CD8-positive, alpha-beta memory T cell (primary cell): ENCODE measurements around the gene SHLD2. TPM values are rescaled to one million over a fixed set of nuclear protein-coding genes. Genes with fewer than 3 reads are reported as not detected.
"Not testable (repeated sequence)": the region's sequence is repeated elsewhere in the genome, so short reads cannot be mapped to it uniquely, and the experiment has no call there.

Source experiments
- CTCF ChIA-PET: fragments of 350-600 bp; sonication (Branson Sonifier 250); formaldehyde crosslinking; loops from one replicate; lab custom pipeline; 2021; ENCODE audit warnings: antibody characterized with exemption; lab: Charles Lee
- POLR2A ChIA-PET: fragments of 350-600 bp; sonication (Branson Sonifier 250); formaldehyde crosslinking; loops from one replicate; lab custom pipeline; 2021; ENCODE audit warnings: antibody characterized with exemption; lab: Charles Lee
- DNase-seq, 5 donors: peaks; one replicate each; pipeline versions ENCODE4 v3.0.0 to v3.0.0-alpha.2; 2020 to 2022; ENCODE audit warnings: mixed read lengths in 1 of 5
- H3K27ac ChIP-seq: one replicate; pipeline ENCODE4 v1.7.0; 2013; ENCODE audit warnings: low read depth, mild to moderate bottlenecking, low read length, moderate library complexity
- H3K27me3 ChIP-seq: 2 replicates; pipeline ENCODE4 v1.7.0; 2013; ENCODE audit warnings: low read length, mild to moderate bottlenecking; ENCODE audit not compliant: insufficient read depth, poor library complexity, severe bottlenecking
- H3K36me3 ChIP-seq: 2 replicates; pipeline ENCODE4 v1.7.0; 2013; ENCODE audit warnings: mild to moderate bottlenecking, low read length, moderate library complexity; ENCODE audit not compliant: insufficient read depth
- H3K4me1 ChIP-seq: 2 replicates; pipeline ENCODE4 v1.7.0; 2013; ENCODE audit warnings: mild to moderate bottlenecking, low read length, moderate library complexity; ENCODE audit not compliant: insufficient read depth
- H3K4me3 ChIP-seq: 2 replicates; pipeline ENCODE4 v1.7.0; 2013; ENCODE audit warnings: mild to moderate bottlenecking, low read length
- H3K9me3 ChIP-seq: 2 replicates; pipeline ENCODE4 v1.7.0; 2013; ENCODE audit warnings: mild to moderate bottlenecking, low read length
- H3K27ac Mint-ChIP-seq, 8 donors: one replicate each; pipeline ENCODE4 v1.8.0; 2020 to 2021; ENCODE audit warnings: mixed read lengths in 8 of 8, mild to moderate bottlenecking in 6 of 8, inconsistent platforms in 3 of 8, moderate library complexity in 3 of 8
- H3K27me3 Mint-ChIP-seq, 2 donors: one replicate each; pipeline ENCODE4 v1.8.0; 2020 to 2021; ENCODE audit warnings: mixed read lengths in 2 of 2, mild to moderate bottlenecking in 1 of 2, moderate library complexity in 1 of 2
- H3K36me3 Mint-ChIP-seq, 3 donors: one replicate each; pipeline ENCODE4 v1.8.0; 2020 to 2021; ENCODE audit warnings: mixed read lengths in 3 of 3, inconsistent platforms in 1 of 3, mild to moderate bottlenecking in 1 of 3
- H3K4me1 Mint-ChIP-seq, 3 donors: one replicate each; pipeline ENCODE4 v1.8.0; 2020 to 2021; ENCODE audit warnings: mixed read lengths in 3 of 3, inconsistent platforms in 1 of 3, mild to moderate bottlenecking in 1 of 3
- H3K4me3 Mint-ChIP-seq, 7 donors: one replicate each; pipeline ENCODE4 v1.8.0; 2020 to 2021; ENCODE audit warnings: mixed read lengths in 7 of 7, mild to moderate bottlenecking in 6 of 7, moderate library complexity in 4 of 7, inconsistent platforms in 2 of 7
- H3K9me3 Mint-ChIP-seq, 5 donors: one replicate each; pipeline ENCODE4 v1.8.0; 2020 to 2022; ENCODE audit warnings: mixed read lengths in 5 of 5, mild to moderate bottlenecking in 3 of 5, moderate library complexity in 2 of 5, inconsistent platforms in 1 of 5
- polyA plus RNA-seq: library from polyadenylated mRNA; unstranded; fragments of 300-500 nt; fragmentation: Illumina TruSeq; gene quantifications from one replicate; pipeline ENCODE4 v1.2.3, GENCODE V29; 2021
- total RNA-seq, 2 experiments: library from RNA; stranded (reverse); gene quantifications; one replicate each; pipeline ENCODE4 v1.2.3, GENCODE V29; 2021

SHLD2 gene
- total and polyA plus RNA-seq, 3 experiments from 2014 or later, result 24.9 to 44.2 (median 42.9) TPM

- DNase-seq, H3K4me1 ChIP-seq, H3K27ac ChIP-seq, POLR2A ChIA-PET, H3K4me3 ChIP-seq, H3K4me3 Mint-ChIP-seq, H3K9me3 Mint-ChIP-seq, H3K27me3 Mint-ChIP-seq, CTCF ChIA-PET, H3K36me3 ChIP-seq, H3K27me3 ChIP-seq, H3K9me3 ChIP-seq, H3K4me1 Mint-ChIP-seq: not testable (repeated sequence)
- Mint-ChIP-seq H3K36me3 (peaks cover 0 to 20% (median 6%) of the 10 kb centered on the region in 3 donors), H3K27ac (peak overlapping the region in 2 of 8 donors; percentile 22 to 57)
These were observed 61.8 kb downstream of the SHLD2 start for GRCh38 chr10:87156841-87157240.

GRCh38 chr10:87157821-87158220 lies 62.8 kb downstream of the SHLD2 start:
- DNase-seq, H3K4me3 Mint-ChIP-seq, H3K27ac ChIP-seq, H3K27me3 Mint-ChIP-seq, CTCF ChIA-PET, H3K9me3 ChIP-seq, H3K4me1 ChIP-seq, POLR2A ChIA-PET, H3K9me3 Mint-ChIP-seq, H3K36me3 ChIP-seq, H3K27ac Mint-ChIP-seq, H3K4me1 Mint-ChIP-seq, H3K27me3 ChIP-seq, H3K4me3 ChIP-seq: not testable (repeated sequence)
- peaks cover 0 to 22% (median 6%) of the 10 kb centered on the region in 3 donors for H3K36me3 Mint-ChIP-seq

- not testable (repeated sequence) for H3K36me3 ChIP-seq, H3K27ac Mint-ChIP-seq, H3K27me3 Mint-ChIP-seq
These were observed 67.8 kb downstream of the SHLD2 start for GRCh38 chr10:87162703-87163293.

GRCh38 chr10:87163414-87163813 lies 68.4 kb downstream of the SHLD2 start:
- H3K4me3 ChIP-seq, H3K4me3 Mint-ChIP-seq, H3K27me3 Mint-ChIP-seq, H3K9me3 Mint-ChIP-seq, DNase-seq, H3K4me1 Mint-ChIP-seq, H3K27ac ChIP-seq, POLR2A ChIA-PET, H3K4me1 ChIP-seq, CTCF ChIA-PET, H3K27me3 ChIP-seq, H3K9me3 ChIP-seq, H3K36me3 ChIP-seq: not testable (repeated sequence)
- Mint-ChIP-seq H3K36me3 (peaks cover 0 to 21% (median 7%) of the 10 kb centered on the region in 3 donors), H3K27ac (peak overlapping the region in 1 of 8 donors; percentile 4)

More at GRCh38 chr10:87162703-87163293, 67.8 kb downstream of the SHLD2 start:
- H3K9me3 ChIP-seq, CTCF ChIA-PET, H3K27ac ChIP-seq, DNase-seq, H3K4me3 ChIP-seq, H3K9me3 Mint-ChIP-seq, H3K4me1 Mint-ChIP-seq, POLR2A ChIA-PET, H3K27me3 ChIP-seq, H3K4me1 ChIP-seq, H3K4me3 Mint-ChIP-seq: not testable (repeated sequence)
- H3K36me3 Mint-ChIP-seq, result peaks cover 0 to 24% (median 9%) of the 10 kb centered on the region in 3 donors

GRCh38 chr10:87169857-87170256 lies 74.9 kb downstream of the SHLD2 start:
- H3K4me1 Mint-ChIP-seq, H3K27ac ChIP-seq, H3K36me3 ChIP-seq, H3K4me3 Mint-ChIP-seq, H3K27me3 Mint-ChIP-seq, H3K4me1 ChIP-seq, H3K27me3 ChIP-seq, H3K9me3 ChIP-seq, H3K9me3 Mint-ChIP-seq, POLR2A ChIA-PET, CTCF ChIA-PET, DNase-seq, H3K4me3 ChIP-seq: not testable (repeated sequence)
- Mint-ChIP-seq H3K36me3 (peaks cover 0 to 21% (median 6%) of the 10 kb centered on the region in 3 donors), H3K27ac (peak overlapping the region in 1 of 8 donors; percentile 87)

- H3K36me3 ChIP-seq, H3K27me3 ChIP-seq, H3K4me1 ChIP-seq, H3K9me3 ChIP-seq, H3K9me3 Mint-ChIP-seq, H3K4me3 ChIP-seq, H3K4me1 Mint-ChIP-seq, POLR2A ChIA-PET, CTCF ChIA-PET, H3K27me3 Mint-ChIP-seq, H3K27ac ChIP-seq, H3K27ac Mint-ChIP-seq, H3K4me3 Mint-ChIP-seq, DNase-seq: not testable (repeated sequence)
- H3K36me3 Mint-ChIP-seq, result peaks cover 0 to 20% (median 6%) of the 10 kb centered on the region in 3 donors
These were observed 75.7 kb downstream of the SHLD2 start for GRCh38 chr10:87170705-87171104.

GRCh38 chr10:87171670-87172069 lies 76.7 kb downstream of the SHLD2 start:
- POLR2A ChIA-PET, H3K4me3 ChIP-seq, H3K4me3 Mint-ChIP-seq, H3K9me3 Mint-ChIP-seq, H3K36me3 ChIP-seq, H3K27ac ChIP-seq, H3K27me3 ChIP-seq, H3K4me1 ChIP-seq, H3K27ac Mint-ChIP-seq, DNase-seq, H3K9me3 ChIP-seq, CTCF ChIA-PET, H3K27me3 Mint-ChIP-seq, H3K4me1 Mint-ChIP-seq: not testable (repeated sequence)
- peaks cover 0 to 25% (median 6%) of the 10 kb centered on the region in 3 donors for H3K36me3 Mint-ChIP-seq

GRCh38 chr10:87172178-87172577 lies 77.2 kb downstream of the SHLD2 start:
- H3K4me1 ChIP-seq, H3K9me3 ChIP-seq, H3K27ac Mint-ChIP-seq, POLR2A ChIA-PET, H3K27me3 Mint-ChIP-seq, H3K36me3 ChIP-seq, H3K27me3 ChIP-seq, H3K4me1 Mint-ChIP-seq, CTCF ChIA-PET, H3K9me3 Mint-ChIP-seq, H3K4me3 Mint-ChIP-seq, DNase-seq, H3K27ac ChIP-seq, H3K4me3 ChIP-seq: not testable (repeated sequence)
- peaks cover 0 to 24% (median 4%) of the 10 kb centered on the region in 3 donors for H3K36me3 Mint-ChIP-seq

GRCh38 chr10:87177587-87177986 lies 82.6 kb downstream of the SHLD2 start:
- CTCF ChIA-PET, H3K27ac Mint-ChIP-seq, H3K27me3 ChIP-seq, DNase-seq, H3K27me3 Mint-ChIP-seq, H3K4me1 ChIP-seq, H3K4me1 Mint-ChIP-seq, H3K9me3 ChIP-seq, H3K4me3 ChIP-seq, H3K36me3 ChIP-seq, H3K4me3 Mint-ChIP-seq, H3K9me3 Mint-ChIP-seq, POLR2A ChIA-PET, H3K27ac ChIP-seq: not testable (repeated sequence)
- H3K36me3 Mint-ChIP-seq, result peaks cover 4 to 34% (median 5%) of the 10 kb centered on the region in 3 donors
